Breast epithelium (tissue), 4 donors: ENCODE measurements around the gene MNX1. TPM values are rescaled to one million over a fixed set of nuclear protein-coding genes. Genes with fewer than 3 reads are reported as not detected.

Source experiments
- DNase-seq, 2 donors: peaks; one replicate each; pipeline ENCODE4 v3.0.0-alpha.2; 2019; ENCODE audit warnings: low spot score in 2 of 2
- H3K27ac ChIP-seq, 2 donors: fragments of 200-600 bp; sonication (generic) in 1 of 2; one replicate each; pipeline ENCODE4 v1.5.1; 2016 to 2019; ENCODE audit warnings: mild to moderate bottlenecking in 1 of 2
- H3K27me3 ChIP-seq, 2 donors: fragments of 200-600 bp; sonication (generic) in 1 of 2; one replicate each; pipeline versions ENCODE4 v1.5.1 to v1.6.0; 2017 to 2019; ENCODE audit warnings: control low read depth in 1 of 2, mild to moderate bottlenecking in 1 of 2
- H3K36me3 ChIP-seq: fragments of 200-600 bp; one replicate; pipeline ENCODE4 v1.5.1; 2019
- H3K4me1 ChIP-seq, 2 donors: fragments of 200-600 bp; sonication (generic); one replicate each; pipeline ENCODE4 v1.5.1; 2016 to 2019; ENCODE audit warnings: control low read depth in 1 of 2
- H3K4me3 ChIP-seq, 3 donors: fragments of 200-600 bp; sonication (generic); 1 replicate in 2 of 3; 2 replicates in 1 of 3; pipeline ENCODE4 v1.5.1; 2016 to 2019; ENCODE audit warnings: mild to moderate bottlenecking in 3 of 3, moderate library complexity in 2 of 3
- H3K9me3 ChIP-seq, 2 donors: fragments of 200-600 bp; sonication (generic) in 1 of 2; one replicate each; pipeline ENCODE4 v1.5.1; 2016 to 2019; ENCODE audit warnings: control low read depth in 1 of 2
- CTCF ChIP-seq, 3 donors: fragments of 450-650 bp; IDR thresholded peaks; one replicate each; pipeline ENCODE4 v1.5.1; 2016 to 2017; ENCODE audit warnings: antibody characterized with exemption in 3 of 3, mild to moderate bottlenecking in 3 of 3, moderate library complexity in 3 of 3
- POLR2A ChIP-seq: fragments of 450-650 bp; IDR thresholded peaks from one replicate; pipeline ENCODE4 v1.6.1; 2016; ENCODE audit warnings: antibody characterized with exemption, mild to moderate bottlenecking, moderate library complexity
- POLR2AphosphoS5 ChIP-seq, 3 donors: sonication (generic); formaldehyde crosslinking; IDR thresholded peaks; one replicate each; pipeline ENCODE4 v1.6.1; 2017; ENCODE audit warnings: antibody characterized with exemption in 3 of 3
- intact Hi-C: fragments of 100-400 bp; cut with DNase I; formaldehyde crosslinking; loops from one replicate; pipeline ENCODE4 v1.15.1; 2023; ENCODE audit warnings: low total_unique reads
- total RNA-seq, 3 donors: library from RNA; depleted of rRNA; stranded (reverse); fragments of >200 nt; gene quantifications; one replicate each; pipeline ENCODE4 v1.1.0, GENCODE V29; 2016

MNX1 gene
- total RNA-seq, 3 donors from 2014 or later, result 0.15 to 0.33 TPM; not detected in 1

DNA sequence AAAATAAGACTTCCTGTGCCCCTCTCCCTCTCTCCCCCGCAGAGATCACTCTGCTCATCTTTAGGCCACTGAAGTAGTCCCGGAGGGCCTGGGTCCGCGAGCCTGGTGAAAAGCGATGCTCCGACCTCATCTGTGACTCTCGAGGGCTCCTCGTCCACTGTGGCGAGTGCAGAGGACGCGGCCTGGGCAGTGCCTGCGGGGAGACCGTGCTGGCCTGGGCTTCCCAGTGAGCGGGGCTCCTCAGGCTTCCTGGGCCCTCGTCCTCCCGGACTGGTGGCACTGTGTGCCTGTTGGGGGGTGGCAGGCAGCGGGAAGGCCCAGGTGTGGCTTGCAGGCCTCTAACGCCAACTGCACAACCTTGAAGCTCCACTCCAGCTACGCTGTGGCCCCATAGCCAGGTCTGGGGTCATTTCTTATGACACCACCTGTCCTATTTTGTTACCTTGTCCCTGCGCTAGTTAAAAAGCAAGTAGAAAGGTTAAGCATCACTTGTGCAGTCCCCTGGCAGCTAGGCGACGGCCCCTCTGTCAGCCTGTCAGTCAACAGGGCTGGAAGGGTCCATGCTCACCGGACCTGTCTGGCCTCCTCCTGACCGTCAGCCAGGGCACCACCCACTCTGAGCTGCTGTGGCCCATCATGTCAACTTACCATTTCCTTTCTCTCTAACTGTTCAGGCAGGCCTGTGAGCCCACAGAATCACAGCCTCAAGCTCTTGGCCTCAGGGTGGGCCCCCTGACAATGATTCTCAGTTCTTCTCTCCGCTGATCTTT is 20.5 kb downstream of the MNX1 start:
- Histone ChIP-seq H3K4me1 (no peaks in the 10 kb centered on the region), H3K27me3 (peaks cover 0 to 11% of the 10 kb centered on the region in 2 donors), H3K27ac (no peak overlapping the region), H3K9me3 (no peaks in the 10 kb centered on the region), H3K36me3 (no peaks in the 10 kb centered on the region), H3K4me3 (no peak overlapping the region)
- intact Hi-C loops, result no loop called here
- no peak for DNase-seq
- TF ChIP-seq CTCF (IDR thresholded peaks at IDR 0.05), result no peak
- TF ChIP-seq POLR2A, result no peak
- no peak for TF ChIP-seq POLR2AphosphoS5 (IDR thresholded peaks at IDR 0.05)

DNA sequence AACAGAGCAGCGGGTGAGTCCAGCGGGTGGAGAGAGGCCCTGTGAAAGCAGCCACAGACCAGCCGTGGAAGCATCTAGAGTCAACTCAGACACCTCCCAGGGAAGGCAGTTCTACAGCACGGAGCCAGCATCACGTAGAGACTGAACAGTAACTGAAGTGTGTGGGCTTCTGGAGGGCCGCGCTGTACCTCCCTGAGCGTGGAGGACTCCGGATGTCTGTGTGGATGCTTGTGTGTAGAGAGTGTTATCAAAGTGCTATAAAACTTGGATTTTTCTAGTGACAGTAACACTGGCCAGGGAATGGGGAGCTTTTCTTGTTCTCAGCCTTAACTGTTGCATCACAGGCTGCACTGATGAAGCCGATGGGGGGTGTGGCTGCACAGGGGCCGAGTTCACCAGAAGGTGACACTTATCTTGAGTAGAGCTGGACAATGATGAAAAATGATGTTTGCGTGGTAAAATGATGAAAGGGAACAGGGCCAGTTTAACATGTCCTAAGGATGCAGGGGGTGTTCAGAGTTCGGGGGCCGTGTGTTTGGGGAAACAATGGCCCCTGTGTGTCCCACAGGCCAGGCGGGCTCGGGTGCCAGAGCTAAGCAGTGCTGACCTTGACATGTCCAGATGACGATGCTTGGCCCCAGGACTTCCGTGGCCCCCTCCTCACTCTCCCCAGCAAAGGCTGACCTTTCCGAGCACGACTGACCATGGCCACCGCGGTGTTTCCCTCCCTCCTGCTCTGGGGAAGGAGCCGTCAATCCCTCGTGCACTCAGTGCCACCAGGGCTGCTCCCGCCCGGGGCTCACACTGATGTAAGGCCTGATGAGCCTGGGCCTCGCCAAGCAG is 21.9 kb downstream of the MNX1 start:
- DNase-seq, result no peak
- Histone ChIP-seq H3K36me3 (no peaks in the 10 kb centered on the region), H3K4me1 (no peaks in the 10 kb centered on the region), H3K9me3 (no peaks in the 10 kb centered on the region), H3K4me3 (no peak overlapping the region), H3K27ac (no peak overlapping the region), H3K27me3 (peaks cover 0 to 11% of the 10 kb centered on the region in 2 donors)
- no peak for TF ChIP-seq CTCF (IDR thresholded peaks at IDR 0.05)
- no peak for TF ChIP-seq POLR2AphosphoS5 (IDR thresholded peaks at IDR 0.05)
- intact Hi-C loops, result no loop called here

GRCh38 chr7:156986378-156986777 is 24.1 kb downstream of the MNX1 start:
- no peak overlapping the region for H3K4me3 ChIP-seq
- H3K27ac ChIP-seq, result no peak overlapping the region
- H3K4me1 ChIP-seq, result no peaks in the 10 kb centered on the region
- H3K27me3 ChIP-seq, result no peaks in the 10 kb centered on the region
- no peak for DNase-seq
- H3K9me3 ChIP-seq, result no peaks in the 10 kb centered on the region
- no peak for TF ChIP-seq POLR2AphosphoS5 (IDR thresholded peaks at IDR 0.05)
- no peak for TF ChIP-seq POLR2A
- no peak for TF ChIP-seq CTCF (IDR thresholded peaks at IDR 0.05)
- intact Hi-C loops, result no loop called here
- no peaks in the 10 kb centered on the region for H3K36me3 ChIP-seq

- Histone ChIP-seq H3K36me3 (no peaks in the 10 kb centered on the region), H3K27ac (peak overlapping the region in 1 of 2 donors; percentile 54), H3K4me1 (no peaks in the 10 kb centered on the region), H3K9me3 (no peaks in the 10 kb centered on the region), H3K27me3 (no peaks in the 10 kb centered on the region), H3K4me3 (no peak overlapping the region)
- intact Hi-C loops, result no loop called here
- no peak for DNase-seq
- TF ChIP-seq POLR2AphosphoS5 (IDR thresholded peaks at IDR 0.05) (no peak), POLR2A (no peak), CTCF (IDR thresholded peaks at IDR 0.05) (no peak)
Observed at GRCh38 chr7:156985101-156985992, 25.1 kb downstream of the MNX1 start.
